ENCODE data around the gene FRAT2.

FRAT2 gene

GRCh38 chr10:97333351-97333600 is 1.3 kb downstream of the FRAT2 start:
- peak overlapping the region; percentile 95 for H3K4me3 ChIP-seq (ENCODE audit: low read depth, low read length)
- H3K9ac ChIP-seq (ENCODE audit: low read depth, low read length) = peak overlapping the region; percentile 98
- H3K27me3 ChIP-seq (ENCODE audit: control insufficient read depth, insufficient read depth, low read length) = no peaks in the 10 kb centered on the region
- H3K36me3 ChIP-seq (ENCODE audit: control insufficient read depth, insufficient read depth, low read length) = peaks cover 5% of the 10 kb centered on the region
- H3K9me3 ChIP-seq (ENCODE audit: control insufficient read depth, insufficient read depth, low read length) = no peaks in the 10 kb centered on the region
- peaks cover 7% of the 10 kb centered on the region for H3K4me1 ChIP-seq (ENCODE audit: control insufficient read depth, insufficient read depth, low read length)

- peaks cover 4% of the 10 kb centered on the region for H3K4me1 ChIP-seq (ENCODE audit: control insufficient read depth, insufficient read depth, low read length)
- H3K4me3 ChIP-seq (ENCODE audit: low read depth, low read length) = peak overlapping the region; percentile 95
These were observed 1.8 kb downstream of the FRAT2 start for GRCh38 chr10:97332591-97333350.

DNA sequence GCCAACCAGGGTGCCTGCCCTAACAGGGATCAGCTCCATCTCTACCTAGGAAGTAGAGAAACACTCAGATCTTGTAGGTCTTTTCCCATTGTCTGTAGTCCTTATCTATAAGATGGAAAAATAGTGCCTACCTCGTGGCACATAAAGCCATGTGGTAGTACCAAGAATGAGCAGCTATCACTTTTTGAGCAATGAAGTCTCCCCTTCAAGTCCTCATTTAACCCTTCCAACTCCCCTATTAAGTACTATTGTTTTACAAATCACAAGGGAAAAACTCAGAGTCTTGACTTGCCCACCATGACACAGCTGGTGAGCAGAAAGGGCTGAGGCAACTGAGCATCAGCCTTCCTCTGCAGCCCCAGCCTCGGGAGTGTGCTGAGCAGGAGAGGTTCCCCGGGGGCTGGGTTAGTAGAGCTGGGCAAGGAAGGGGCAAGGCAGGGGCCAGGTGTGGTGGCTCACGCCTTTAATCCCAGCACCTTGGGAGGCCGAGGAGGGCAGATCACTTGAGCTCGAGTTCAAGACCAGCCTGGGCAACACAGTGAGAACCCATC is 3.3 kb downstream of the FRAT2 start:
- Histone ChIP-seq H3K9ac (ENCODE audit: low read depth, low read length) (peak overlapping the region; percentile 98), H3K36me3 (ENCODE audit: control insufficient read depth, insufficient read depth, low read length) (peaks cover 5% of the 10 kb centered on the region), H3K9me3 (ENCODE audit: control insufficient read depth, insufficient read depth, low read length) (no peaks in the 10 kb centered on the region), H3K4me1 (ENCODE audit: control insufficient read depth, insufficient read depth, low read length) (peaks cover 7% of the 10 kb centered on the region), H3K27me3 (ENCODE audit: control insufficient read depth, insufficient read depth, low read length) (no peaks in the 10 kb centered on the region), H3K4me3 (ENCODE audit: low read depth, low read length) (peak overlapping the region; percentile 95)

More at GRCh38 chr10:97332591-97333350, 1.8 kb downstream of the FRAT2 start:
- Histone ChIP-seq H3K9me3 (ENCODE audit: control insufficient read depth, insufficient read depth, low read length) (no peaks in the 10 kb centered on the region), H3K9ac (ENCODE audit: low read depth, low read length) (peak overlapping the region; percentile 98), H3K36me3 (ENCODE audit: control insufficient read depth, insufficient read depth, low read length) (peaks cover 5% of the 10 kb centered on the region), H3K27me3 (ENCODE audit: control insufficient read depth, insufficient read depth, low read length) (no peaks in the 10 kb centered on the region)

DNA sequence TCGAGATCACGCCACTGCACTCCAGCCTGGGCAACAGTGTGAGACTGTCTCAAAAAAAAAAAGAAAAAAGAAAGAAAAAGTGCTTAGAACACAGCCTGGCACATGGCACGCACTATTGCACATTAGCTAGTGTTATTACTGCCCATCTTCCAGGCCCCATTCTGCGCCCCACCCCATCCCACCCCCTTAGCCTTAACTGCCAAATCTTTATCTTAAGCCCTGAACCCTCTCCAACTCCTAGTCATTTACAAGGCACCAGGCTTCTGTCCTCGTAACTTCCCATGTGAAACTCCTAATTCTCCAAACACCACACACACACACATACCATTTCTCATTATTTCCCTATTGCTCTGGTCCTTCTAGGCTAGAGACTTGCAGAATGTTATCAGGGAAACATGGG is 4.8 kb downstream of the FRAT2 start:
- Histone ChIP-seq H3K4me3 (ENCODE audit: low read depth, low read length) (peak overlapping the region; percentile 12), H3K9ac (ENCODE audit: low read depth, low read length) (no peak overlapping the region), H3K27me3 (ENCODE audit: control insufficient read depth, insufficient read depth, low read length) (no peaks in the 10 kb centered on the region), H3K9me3 (ENCODE audit: control insufficient read depth, insufficient read depth, low read length) (no peaks in the 10 kb centered on the region), H3K4me1 (ENCODE audit: control insufficient read depth, insufficient read depth, low read length) (peaks cover 9% of the 10 kb centered on the region), H3K36me3 (ENCODE audit: control insufficient read depth, insufficient read depth, low read length) (peaks cover 5% of the 10 kb centered on the region)

GRCh38 chr10:97328646-97329453 is 5.7 kb downstream of the FRAT2 start:
- Histone ChIP-seq H3K9ac (ENCODE audit: low read depth, low read length) (no peak overlapping the region), H3K36me3 (ENCODE audit: control insufficient read depth, insufficient read depth, low read length) (peaks cover 5% of the 10 kb centered on the region)

DNA sequence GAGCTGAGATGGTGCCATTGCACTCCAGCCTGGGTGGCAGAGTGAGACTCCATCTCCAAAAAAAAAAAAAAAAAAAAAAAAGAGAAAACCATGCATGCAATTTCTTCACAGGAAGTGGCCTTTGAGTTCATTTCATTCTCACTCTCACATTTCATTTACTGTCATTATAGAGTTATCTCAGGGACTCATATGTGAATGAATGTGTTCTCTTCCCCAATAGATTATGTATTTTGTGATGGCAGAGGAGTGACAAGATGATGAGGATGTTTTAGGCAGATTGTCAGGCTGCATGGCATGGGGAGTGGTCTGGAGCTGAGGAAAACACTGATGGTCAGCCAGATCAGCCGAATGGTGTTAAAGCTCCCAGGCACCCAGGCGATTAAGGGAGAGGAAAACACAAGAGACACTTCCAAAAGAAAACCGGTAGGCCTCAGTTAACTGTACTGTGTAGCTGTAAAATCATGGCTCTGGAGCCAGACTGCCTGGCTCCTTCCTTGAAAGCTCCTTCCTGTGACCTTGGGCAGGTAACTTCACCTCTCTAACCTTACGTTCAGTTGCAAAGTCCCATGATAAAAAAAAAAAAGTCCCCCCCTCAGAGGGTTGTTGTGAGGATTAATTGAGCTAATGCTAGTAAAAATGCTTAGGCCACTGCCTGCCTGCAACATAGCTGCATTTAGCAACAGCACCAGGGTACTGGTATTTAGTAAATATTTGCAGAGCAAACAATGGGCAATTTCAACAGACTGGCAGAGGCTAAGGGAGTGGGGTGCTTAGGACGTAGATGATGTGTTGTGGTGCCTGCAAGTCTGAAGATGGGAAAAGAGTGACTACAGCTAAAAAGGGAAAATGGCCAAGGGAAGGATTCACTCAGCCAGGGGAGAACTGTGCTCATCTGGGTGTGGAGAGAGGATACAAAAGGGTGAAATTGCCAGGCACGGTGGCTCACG is 6.9 kb downstream of the FRAT2 start:
- Histone ChIP-seq H3K9me3 (ENCODE audit: control insufficient read depth, insufficient read depth, low read length) (no peaks in the 10 kb centered on the region), H3K9ac (ENCODE audit: low read depth, low read length) (no peak overlapping the region), H3K4me1 (ENCODE audit: control insufficient read depth, insufficient read depth, low read length) (peaks cover 9% of the 10 kb centered on the region), H3K27me3 (ENCODE audit: control insufficient read depth, insufficient read depth, low read length) (no peaks in the 10 kb centered on the region), H3K36me3 (ENCODE audit: control insufficient read depth, insufficient read depth, low read length) (no peaks in the 10 kb centered on the region), H3K4me3 (ENCODE audit: low read depth, low read length) (no peak overlapping the region)

More at GRCh38 chr10:97328646-97329453, 5.7 kb downstream of the FRAT2 start:
- Histone ChIP-seq H3K4me3 (ENCODE audit: low read depth, low read length) (no peak overlapping the region), H3K4me1 (ENCODE audit: control insufficient read depth, insufficient read depth, low read length) (peaks cover 9% of the 10 kb centered on the region), H3K27me3 (ENCODE audit: control insufficient read depth, insufficient read depth, low read length) (no peaks in the 10 kb centered on the region), H3K9me3 (ENCODE audit: control insufficient read depth, insufficient read depth, low read length) (no peaks in the 10 kb centered on the region)

DNA sequence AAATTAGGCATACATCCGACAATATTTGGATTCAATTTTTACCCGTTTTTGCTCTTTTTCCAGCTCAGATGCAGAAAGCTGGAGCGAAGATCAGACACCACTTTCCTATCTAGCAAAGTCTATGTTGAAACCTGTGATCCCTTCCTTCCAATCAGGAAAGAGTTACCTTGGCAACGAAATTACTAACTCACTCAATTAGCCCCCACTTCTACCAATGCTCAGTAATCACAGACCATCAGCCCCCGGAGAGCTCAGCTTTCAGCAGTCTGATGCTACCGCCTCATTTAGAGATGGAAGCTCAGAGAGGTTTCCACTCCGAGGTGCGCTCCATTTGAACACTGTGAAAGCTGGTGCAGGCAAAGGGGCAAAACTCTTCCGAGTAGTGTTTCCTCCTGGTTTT is 8.8 kb downstream of the FRAT2 start:
- H3K36me3 ChIP-seq (ENCODE audit: control insufficient read depth, insufficient read depth, low read length) = no peaks in the 10 kb centered on the region
- no peak overlapping the region for H3K4me3 ChIP-seq (ENCODE audit: low read depth, low read length)
- no peak overlapping the region for H3K9ac ChIP-seq (ENCODE audit: low read depth, low read length)
- H3K9me3 ChIP-seq (ENCODE audit: control insufficient read depth, insufficient read depth, low read length) = no peaks in the 10 kb centered on the region
- peaks cover 16% of the 10 kb centered on the region for H3K27me3 ChIP-seq (ENCODE audit: control insufficient read depth, insufficient read depth, low read length)
- peaks cover 16% of the 10 kb centered on the region for H3K4me1 ChIP-seq (ENCODE audit: control insufficient read depth, insufficient read depth, low read length)

- Histone ChIP-seq H3K27me3 (ENCODE audit: control insufficient read depth, insufficient read depth, low read length) (peaks cover 22% of the 10 kb centered on the region), H3K36me3 (ENCODE audit: control insufficient read depth, insufficient read depth, low read length) (no peaks in the 10 kb centered on the region), H3K9ac (ENCODE audit: low read depth, low read length) (no peak overlapping the region), H3K9me3 (ENCODE audit: control insufficient read depth, insufficient read depth, low read length) (no peaks in the 10 kb centered on the region), H3K4me3 (ENCODE audit: low read depth, low read length) (no peak overlapping the region), H3K4me1 (ENCODE audit: control insufficient read depth, insufficient read depth, low read length) (peaks cover 12% of the 10 kb centered on the region)
These were observed 11.0 kb downstream of the FRAT2 start for GRCh38 chr10:97323501-97323900.

DNA sequence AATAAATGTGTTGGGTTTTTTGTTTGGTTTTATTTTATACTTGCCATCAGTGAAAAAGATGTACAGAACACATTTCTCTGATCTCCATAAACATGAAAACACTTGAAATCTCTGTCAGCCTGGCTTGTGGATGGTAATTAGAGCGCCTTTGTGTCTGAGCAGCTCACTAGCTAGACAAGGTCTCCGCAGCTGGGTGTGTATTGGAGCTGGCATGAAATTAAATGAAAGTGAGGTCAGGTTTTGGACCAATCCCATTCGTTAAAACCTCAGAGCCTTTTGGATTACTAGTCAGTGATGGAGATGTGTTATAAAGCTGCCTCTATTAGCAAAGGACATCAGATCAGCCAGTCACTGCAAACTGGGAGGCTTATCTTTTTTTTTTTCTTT is 12.7 kb downstream of the FRAT2 start:
- Histone ChIP-seq H3K4me3 (ENCODE audit: low read depth, low read length) (no peak overlapping the region), H3K36me3 (ENCODE audit: control insufficient read depth, insufficient read depth, low read length) (no peaks in the 10 kb centered on the region), H3K4me1 (ENCODE audit: control insufficient read depth, insufficient read depth, low read length) (peaks cover 9% of the 10 kb centered on the region), H3K27me3 (ENCODE audit: control insufficient read depth, insufficient read depth, low read length) (peaks cover 22% of the 10 kb centered on the region), H3K9me3 (ENCODE audit: control insufficient read depth, insufficient read depth, low read length) (no peaks in the 10 kb centered on the region), H3K9ac (ENCODE audit: low read depth, low read length) (no peak overlapping the region)

- peaks cover 9% of the 10 kb centered on the region for H3K4me1 ChIP-seq (ENCODE audit: control insufficient read depth, insufficient read depth, low read length)
- H3K9me3 ChIP-seq (ENCODE audit: control insufficient read depth, insufficient read depth, low read length) = no peaks in the 10 kb centered on the region
- H3K9ac ChIP-seq (ENCODE audit: low read depth, low read length) = no peak overlapping the region
- H3K4me3 ChIP-seq (ENCODE audit: low read depth, low read length) = peak overlapping the region; percentile 85
- peaks cover 22% of the 10 kb centered on the region for H3K27me3 ChIP-seq (ENCODE audit: control insufficient read depth, insufficient read depth, low read length)
- H3K36me3 ChIP-seq (ENCODE audit: control insufficient read depth, insufficient read depth, low read length) = no peaks in the 10 kb centered on the region
These were observed 13.3 kb downstream of the FRAT2 start for GRCh38 chr10:97321032-97321803.

All from iPS-15b (cell line).